IPS-18c (cell line): ENCODE data around the gene FXR2.
"Not testable (repeated sequence)": the region's sequence is repeated elsewhere in the genome, so short reads cannot be mapped to it uniquely, and the experiment has no call there.

ENCODE experiments used
- H3K4me3 ChIP-seq: 2 replicates; pipeline ENCODE4 v1.7.0; 2013; ENCODE audit warnings: low read depth, mild to moderate bottlenecking, low read length, moderate library complexity; ENCODE audit not compliant: insufficient read depth
- H3K9me3 ChIP-seq: one replicate; pipeline ENCODE4 v1.6.1; 2013; ENCODE audit warnings: mild to moderate bottlenecking, low read length, moderate library complexity; ENCODE audit not compliant: control insufficient read depth, insufficient read depth

Gene FXR2

DNA sequence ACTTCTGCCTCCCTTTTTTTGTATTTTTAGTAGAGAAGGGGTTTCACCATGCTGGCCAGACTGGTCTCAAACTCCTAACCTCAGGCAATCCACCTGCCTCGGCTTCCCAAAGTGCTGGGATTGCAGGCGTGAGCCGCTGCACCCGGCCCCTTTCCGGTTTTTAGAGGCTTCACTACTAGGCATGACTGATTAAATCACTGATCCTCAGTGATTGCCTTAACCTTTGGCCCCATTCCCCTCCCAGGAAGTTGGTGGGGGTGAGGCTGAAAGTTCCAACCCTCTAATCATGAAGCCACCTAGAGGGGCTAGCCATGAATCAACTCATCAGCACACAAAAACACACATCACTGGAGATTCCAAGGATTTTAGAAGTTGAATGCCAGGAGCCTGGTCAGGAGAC, 17.1 kb downstream of the FXR2 start:
- H3K4me3 ChIP-seq, H3K9me3 ChIP-seq: not testable (repeated sequence)

DNA sequence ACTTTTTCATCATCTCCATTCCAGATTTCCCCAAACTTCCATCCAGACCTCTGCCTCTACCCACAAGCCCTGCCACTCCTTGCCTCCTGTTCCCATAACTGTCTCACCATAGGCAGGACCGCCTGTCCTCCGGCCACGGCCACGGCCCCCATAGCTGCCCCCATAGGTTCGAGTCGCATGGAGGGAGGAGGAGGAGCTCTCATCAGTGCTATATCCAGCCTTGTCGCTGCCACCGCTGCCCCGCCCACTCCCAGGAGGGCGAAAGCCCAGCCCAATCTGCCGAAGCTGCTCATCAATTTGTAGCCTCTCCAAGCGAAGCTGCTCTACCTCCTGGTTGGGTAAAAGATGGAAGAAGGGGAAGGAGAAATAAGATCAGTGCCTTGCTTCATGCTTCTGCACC, 21.4 kb downstream of the FXR2 start:
- H3K4me3 ChIP-seq: no peak overlapping the region
- no peaks in the 10 kb centered on the region for H3K9me3 ChIP-seq

DNA sequence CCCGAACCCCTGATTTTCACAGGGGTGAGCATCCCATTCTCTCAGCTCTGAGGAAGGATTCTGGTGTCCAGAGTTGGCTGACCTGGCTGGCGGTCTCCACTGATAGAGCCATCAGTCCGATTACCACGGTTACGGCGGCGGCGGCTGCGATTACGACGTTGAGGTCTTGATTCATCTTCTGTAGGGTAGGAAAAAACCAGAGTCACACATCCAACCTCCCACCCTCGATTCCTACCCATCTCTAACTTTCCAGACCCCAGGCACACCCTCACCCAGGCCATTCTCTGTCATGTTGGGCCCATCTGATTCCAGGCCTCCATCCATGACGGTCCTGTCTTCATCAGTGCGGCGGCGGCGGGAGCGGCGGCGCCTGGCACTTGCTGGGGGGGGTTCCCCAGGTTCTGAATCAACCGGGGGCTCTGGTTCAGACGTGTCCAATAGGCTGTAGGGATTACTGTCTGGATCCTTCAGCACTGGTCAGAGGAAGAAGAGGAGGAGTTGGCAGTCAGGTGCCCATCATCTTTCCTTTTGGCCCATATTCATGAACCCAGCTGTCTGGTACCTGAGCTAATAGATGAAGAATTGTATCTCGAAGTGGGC, 22.2 kb downstream of the FXR2 start:
- no peak overlapping the region for H3K4me3 ChIP-seq
- no peaks in the 10 kb centered on the region for H3K9me3 ChIP-seq

DNA sequence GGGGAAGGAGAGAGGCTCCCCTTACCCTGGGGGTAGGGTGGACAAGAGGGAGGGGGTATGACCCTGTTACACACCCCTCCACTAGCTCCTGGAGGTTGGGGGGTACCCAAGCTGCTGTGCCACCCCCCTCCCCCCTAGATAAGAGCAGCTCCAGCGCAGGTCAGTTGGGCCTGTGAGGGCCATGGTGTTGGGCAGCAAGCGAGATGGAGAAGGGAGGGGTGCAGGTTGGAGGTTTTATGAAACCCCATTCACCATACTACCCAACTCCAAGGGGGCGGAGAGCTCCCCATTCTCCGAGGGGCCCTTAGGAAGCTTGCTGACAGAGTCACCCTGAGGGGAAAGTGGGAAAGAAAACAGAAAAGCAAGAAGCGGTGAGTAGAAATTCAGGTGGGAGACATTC, 23.1 kb downstream of the FXR2 start:
- Histone ChIP-seq H3K4me3 (no peak overlapping the region), H3K9me3 (no peaks in the 10 kb centered on the region)

DNA sequence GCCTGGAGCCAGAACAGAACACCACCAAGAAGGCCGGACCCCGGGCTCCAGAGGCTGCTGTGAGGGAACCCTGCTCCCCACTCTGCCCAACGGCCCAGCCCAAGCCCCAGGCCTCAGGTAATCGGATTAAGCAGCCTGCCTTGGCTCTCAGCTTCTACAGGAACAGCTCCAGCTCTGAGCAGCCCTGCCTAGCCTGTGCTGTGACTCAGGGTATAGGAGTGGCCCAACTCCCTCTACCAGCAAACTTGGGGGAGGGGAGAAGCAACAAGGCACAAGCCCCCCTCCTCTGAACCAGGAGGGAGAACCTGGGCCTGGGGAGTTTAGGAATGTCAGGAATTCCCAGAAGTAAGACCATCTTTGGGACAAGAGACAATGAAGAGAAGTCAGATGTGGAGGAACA, 24.0 kb downstream of the FXR2 start:
- no peak overlapping the region for H3K4me3 ChIP-seq
- no peaks in the 10 kb centered on the region for H3K9me3 ChIP-seq

DNA sequence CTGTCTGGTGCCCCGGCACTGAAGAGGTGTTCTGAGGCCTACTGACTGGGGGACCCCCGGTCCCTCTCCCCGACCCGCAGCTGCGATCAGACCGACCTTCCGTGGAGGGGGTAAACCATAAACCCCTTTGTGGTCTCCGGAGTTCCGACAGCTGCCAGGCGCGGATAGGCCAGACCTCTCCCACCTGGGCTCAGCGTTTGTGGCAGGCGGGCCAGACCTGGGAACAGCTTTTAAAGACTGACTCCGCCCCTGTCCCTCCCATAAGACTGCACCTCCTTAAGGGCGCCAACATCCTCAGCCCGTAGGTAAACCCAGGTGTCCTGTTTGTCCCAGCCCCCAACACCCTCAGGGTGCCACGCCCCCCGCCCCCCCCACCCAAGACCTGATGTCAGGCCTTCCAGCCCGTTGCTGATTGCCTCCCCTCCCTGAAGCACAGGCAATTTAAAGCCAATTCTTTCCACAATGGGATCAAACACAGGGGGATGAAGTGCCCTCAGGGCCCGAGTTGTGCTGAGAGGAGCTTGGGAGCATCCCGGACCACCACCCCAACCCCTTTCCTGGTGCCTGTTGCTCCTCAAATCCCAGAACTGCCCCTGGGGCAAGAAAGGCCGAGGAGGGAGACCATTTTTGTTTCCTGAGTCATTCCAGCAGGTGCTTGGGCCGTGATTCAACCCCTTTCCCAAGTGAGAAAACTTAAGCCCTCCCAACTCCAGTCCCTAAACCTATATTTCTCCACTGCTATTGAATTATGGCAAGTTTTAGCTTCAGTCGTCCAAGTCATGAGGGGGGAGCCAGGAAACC, 24.6 kb downstream of the FXR2 start, which contains the start of gene SOX15:
TSS of gene SOX15 (minus strand) at position 204 of the 801 bp plus-strand sequence. CDS start 418 bp downstream, outside the sequence.
- Histone ChIP-seq H3K9me3 (no peaks in the 10 kb centered on the region), H3K4me3 (peak within 1 kb of the TSS; percentile 75)

DNA sequence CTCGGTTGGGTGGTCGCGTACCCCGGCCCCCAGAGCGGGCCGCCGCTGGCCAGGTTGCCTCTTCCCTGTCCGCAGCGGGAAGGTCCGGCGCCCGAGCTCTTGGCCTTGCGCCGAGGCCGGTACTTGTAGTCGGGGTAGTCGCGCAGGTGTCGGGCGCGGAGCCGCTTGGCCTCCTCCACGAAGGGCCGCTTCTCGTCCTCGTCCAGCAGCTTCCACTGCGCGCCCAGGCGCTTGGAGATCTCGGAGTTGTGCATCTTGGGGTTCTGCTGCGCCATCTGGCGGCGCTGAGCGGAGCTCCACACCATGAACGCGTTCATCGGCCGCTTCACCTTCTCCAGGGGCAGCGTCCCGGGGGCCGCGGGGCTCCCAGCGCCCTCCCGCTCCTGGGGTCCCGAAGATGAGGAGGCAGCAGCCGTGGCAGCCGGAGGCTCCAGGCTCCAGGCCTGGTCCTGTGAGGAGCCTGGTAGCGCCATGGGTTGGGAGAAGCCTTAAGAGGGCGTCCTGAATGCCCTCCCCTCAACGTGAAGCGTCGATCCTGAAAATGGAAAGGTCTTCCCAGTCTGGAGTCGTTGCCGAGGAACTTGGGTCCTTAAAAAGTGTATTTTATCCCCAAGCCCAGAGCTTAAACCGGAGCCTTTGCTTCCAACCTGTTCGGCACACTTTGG, 25.4 kb downstream of the FXR2 start:
- peak overlapping the region; percentile 75 for H3K4me3 ChIP-seq
- H3K9me3 ChIP-seq: no peaks in the 10 kb centered on the region

DNA sequence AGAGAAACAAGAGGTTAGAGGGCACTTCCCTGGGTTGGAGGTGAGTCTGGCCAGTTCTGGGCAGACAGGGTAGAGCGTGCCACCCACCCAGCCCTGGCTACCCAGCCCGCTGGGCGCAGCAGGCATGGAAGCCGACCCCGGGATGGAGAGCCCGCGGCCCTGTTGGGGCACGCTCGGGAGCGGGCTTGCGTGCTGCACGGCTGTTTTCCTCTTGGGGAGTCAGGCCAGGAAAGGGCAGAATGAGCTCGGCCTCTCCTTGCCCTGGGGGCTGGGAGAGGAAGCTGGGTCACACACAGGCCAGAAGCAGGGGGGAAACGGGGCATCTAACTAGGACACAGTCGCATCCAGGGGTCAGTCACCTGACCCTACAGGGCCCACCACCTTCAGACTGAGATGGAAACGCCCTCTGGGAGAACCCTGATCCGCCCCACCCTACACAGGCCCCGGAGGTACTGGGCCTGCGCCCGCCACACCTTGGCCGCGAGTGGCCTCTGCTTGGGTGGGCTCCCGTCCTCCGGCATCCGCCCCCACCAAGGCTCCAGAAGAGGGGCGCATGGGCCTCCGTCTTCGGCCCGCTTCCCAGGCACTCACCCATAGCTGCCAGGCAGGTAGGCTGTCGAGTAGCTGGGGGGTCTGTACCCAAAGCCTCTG, 26.0 kb downstream of the FXR2 start:
- Histone ChIP-seq H3K9me3 (no peaks in the 10 kb centered on the region), H3K4me3 (peak overlapping the region; percentile 75)

DNA sequence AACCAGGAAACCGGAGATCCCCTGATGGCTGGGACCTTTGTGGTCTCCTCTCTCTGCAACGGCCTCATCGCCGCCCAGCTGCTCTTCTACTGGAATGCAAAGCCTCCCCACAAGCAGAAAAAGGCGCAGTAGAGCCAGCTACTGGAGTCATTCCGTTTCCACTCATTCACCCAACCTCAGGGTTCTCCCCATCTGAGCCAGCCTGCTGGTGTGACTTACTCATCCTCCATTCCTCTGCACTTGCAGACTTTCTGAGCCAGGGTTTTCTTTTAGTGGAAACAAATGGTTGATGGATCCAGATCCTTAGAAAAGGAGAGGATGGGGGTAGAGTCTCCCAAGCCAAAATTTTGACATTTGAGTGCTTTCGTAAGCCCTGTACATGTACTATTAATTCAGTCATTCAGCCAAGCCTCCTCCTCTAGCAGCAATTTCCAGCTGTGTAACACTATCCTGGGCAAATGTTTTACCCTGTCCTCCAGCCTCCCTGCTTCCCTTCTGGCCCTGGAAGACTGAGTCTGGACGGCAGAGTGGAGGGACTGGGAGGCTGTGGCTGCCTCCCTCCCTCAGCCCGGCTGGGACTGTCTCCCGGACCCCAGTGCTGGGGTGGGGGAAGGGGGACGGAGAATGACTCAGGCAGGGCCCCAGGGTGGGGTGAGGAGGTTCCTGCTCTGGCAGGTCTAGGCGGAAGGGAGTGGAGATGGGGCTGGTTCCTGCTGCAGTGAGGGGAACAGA, 27.1 kb downstream of the FXR2 start:
- no peaks in the 10 kb centered on the region for H3K9me3 ChIP-seq
- H3K4me3 ChIP-seq: peak overlapping the region; percentile 75

DNA sequence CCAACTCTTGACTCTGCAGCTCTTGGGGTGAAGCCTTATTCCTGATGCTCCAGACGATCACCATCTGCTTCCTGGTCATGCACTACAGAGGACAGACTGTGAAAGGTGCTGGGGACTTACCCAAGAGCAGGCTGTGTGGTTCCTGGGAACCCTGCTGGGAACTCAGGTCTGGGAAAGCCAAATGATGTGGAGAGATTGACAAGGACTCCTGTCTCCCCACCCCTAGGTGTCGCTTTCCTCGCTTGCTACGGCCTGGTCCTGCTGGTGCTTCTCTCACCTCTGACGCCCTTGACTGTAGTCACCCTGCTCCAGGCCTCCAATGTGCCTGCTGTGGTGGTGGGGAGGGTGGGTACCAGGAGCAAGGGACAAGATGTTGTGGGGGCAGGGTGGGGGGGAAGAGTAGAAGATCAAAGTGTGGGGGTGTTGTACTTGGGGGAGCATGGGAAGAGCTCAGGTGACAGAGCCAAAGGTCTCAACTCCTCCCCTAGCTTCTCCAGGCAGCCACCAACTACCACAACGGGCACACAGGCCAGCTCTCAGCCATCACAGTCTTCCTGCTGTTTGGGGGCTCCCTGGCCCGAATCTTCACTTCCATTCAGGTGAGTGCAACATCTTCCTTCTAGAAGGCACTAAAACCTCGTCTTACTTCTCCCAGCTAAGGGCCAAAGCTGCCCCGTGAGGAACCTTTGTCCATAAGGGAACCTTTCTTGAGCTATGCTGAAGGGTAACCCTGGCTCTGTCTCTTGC, 27.9 kb downstream of the FXR2 start:
- Histone ChIP-seq H3K9me3 (no peaks in the 10 kb centered on the region), H3K4me3 (no peak overlapping the region)

DNA sequence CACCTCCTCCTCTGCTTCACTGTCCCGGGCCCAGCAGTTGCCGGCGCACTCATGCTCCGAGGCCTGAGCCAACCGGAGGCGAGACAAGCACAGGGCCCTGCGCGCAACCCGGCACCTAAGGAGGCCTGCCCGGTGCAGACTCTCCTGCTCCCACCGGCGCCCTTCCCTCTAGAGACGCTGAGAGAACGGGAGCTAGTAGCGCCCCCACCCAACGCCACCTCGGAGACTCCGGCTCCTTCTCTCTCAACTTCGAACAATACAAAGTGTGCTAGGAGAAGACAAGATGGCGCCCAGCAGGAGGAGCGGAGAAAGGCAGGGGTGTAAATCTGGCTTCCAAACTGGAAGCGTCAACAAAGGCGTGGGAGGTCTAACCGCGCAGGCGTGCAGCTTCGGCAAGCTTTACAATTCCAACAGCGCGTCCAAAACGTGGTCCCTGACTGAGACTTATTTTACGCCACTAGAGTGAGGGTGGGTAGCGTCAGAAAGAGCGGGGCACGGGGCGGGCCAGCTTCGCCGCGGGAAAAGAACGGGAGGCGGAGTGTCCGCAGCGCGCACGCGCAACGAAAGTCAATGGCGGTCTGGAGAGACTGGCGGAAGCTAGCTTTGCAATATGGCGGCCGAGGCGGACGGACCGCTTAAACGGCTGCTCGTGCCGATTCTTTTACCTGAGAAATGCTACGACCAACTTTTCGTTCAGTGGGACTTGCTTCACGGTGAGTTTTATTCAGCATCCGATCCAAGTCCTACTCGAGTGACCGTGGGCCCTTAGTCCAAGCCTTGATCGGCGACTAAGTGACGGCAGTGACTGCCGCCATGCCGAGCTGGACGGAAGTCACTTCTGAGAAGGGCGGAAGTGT, 31.2 kb downstream of the FXR2 start, which contains the start of gene MPDU1:
TSS of gene MPDU1 (plus strand) at position 600 of the 857 bp plus-strand sequence. CDS start at position 611, 11 bp downstream.
- H3K4me3 ChIP-seq: peak within 1 kb of the TSS; percentile 67
- no peaks in the 10 kb centered on the region for H3K9me3 ChIP-seq

DNA sequence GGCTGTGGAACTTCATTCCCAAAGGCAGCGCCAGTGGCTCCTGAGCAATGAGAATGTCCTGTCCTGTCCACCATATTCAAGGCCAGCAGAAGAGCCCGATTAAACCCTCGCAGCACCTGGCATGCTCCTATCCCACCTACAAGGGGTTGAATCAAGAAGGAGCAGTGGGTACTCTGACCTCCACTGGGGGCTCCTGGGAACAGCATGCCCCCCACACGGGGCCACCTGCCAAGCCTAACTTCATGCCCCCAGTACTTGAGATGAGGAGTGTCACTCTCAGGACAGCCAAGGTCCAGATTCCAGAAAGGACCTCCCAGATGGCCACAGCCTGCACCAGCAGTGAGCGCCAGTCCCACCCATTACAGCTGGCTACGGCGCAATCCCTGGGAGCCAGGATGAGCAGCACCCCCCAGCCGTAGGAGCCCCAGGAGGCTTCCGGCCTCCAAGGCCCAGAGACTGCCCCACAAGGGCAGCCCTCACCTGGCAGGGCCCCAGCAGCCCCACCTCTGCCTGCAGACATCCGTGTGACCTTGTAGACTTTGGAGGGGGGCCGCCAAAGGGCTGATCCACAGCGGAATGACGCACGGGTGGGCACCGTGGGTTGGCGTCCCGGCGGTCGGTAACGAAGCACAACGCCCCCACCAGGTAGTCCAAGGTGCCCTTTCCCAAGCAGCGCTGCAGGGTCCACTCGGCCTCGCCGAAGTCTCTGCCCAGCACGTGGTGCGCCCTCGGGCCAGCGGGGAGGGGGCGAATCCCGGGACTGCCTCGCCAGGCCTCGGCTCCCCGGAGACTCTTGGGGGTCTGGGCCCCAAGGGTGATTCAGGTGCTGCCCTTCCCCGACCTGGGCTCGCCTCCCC, 32.1 kb downstream of the FXR2 start:
- peak overlapping the region; percentile 67 for H3K4me3 ChIP-seq
- H3K9me3 ChIP-seq: no peaks in the 10 kb centered on the region

DNA sequence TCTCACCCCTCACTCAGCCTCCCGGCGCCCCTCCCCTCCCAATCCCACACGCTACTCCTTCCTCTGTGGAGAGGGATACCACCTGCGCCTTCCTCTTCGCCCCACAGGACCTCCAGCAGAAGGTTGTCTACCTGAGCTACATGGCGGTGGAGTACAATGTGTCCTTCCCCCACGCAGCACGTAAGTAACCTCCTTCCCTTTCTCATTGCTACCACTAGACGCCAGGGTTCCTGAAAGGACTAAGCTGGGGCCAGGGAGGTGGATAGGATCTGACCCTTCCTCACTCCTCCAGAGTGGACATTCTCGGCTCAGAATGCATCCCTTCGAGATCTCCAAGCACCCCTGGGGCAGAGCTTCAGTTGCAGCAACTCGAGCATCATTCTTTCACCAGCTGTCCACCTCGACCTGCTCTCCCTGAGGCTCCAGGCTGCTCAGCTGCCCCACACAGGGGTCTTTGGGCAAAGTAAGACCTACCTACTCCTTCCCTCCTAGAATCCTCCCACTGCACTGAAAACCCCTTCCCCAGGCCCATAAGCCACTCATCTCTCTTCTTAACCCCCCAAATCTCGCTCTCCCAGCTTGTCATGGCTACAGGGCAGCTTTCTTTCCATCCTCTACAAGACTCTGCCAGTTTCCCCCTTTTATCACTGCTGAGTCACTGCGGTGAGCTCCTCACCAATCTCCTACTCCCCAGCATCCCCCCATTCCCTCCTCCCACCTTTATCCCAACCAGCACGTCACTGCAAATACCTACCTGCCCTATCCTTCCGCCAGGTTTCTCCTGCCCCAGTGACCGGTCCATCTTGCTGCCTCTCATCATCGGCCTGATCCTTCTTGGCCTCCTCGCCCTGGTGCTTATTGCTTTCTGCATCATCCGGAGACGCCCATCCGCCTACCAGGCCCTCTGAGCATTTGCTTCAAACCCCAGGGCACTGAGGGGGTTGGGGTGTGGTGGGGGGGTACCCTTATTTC, 33.8 kb downstream of the FXR2 start:
- no peaks in the 10 kb centered on the region for H3K9me3 ChIP-seq
- H3K4me3 ChIP-seq: no peak overlapping the region
